Measurements from ENCODE around the gene SORBS2. TPM values are rescaled to one million over a fixed set of nuclear protein-coding genes. Genes with fewer than 3 reads are reported as not detected.

SORBS2 gene
- total RNA-seq, 1 donor, result under 0.01 TPM

DNA sequence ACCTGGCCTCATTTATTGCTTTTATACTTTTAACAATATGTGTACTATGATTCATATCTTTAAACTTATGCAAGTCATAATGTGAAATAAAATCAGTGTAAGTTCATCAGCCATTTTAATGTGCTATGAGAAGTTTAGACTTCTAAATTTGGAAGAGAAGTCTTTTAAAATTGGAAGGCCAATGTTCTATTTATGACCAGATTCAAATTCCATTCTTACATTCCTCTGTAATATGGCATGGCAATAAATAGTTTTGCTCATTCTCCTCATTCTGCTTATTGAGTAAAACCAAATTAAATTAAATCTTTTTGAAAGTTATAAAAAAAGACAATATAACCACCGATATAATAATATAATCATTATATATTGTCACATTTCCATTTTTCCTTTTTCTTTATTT is 126.2 kb downstream of the SORBS2 start:
- no peak for DNase-seq (ENCODE audit: low read depth in 2 of 3, low spot score in 2 of 3)

DNA sequence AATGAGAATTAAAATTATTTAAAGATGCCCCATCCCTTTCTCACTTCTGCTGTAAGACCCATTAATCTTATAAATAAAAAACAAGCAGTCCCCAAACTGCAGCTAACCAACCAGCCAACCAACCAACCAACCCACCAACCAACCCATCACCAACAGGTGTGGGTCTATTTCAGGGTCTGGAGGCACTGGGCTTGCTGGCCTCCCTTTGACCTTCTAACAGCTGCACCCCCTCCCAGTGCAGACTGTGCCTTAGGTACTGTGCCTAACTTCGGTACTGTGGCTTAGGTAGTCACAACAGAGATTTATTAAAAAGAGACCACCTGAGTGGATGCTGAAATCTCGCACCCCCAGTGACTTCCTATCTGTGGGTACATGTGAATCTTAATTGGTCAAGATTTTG is 128.1 kb downstream of the SORBS2 start:
- DNase-seq (ENCODE audit: low read depth in 2 of 3, low spot score in 2 of 3), result no peak

DNA sequence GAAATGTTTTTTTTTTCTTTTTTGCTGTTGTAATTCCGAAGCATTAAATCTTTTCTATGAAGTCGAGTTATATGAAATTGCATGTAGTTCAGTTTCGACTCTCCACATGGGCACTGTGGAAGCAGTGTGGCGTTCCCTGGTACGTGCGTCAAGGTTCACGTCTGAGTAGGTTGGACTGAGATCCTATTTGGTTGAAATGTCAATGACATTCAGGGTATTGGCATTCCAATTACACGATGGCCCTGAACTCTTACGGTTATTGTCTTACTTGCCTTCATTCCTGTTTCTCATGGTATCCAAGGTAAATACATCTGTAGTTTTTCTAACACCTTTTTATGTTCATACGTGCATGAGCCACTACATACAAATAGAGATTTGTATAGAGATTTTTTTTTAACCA is 128.8 kb downstream of the SORBS2 start:
- DNase-seq (ENCODE audit: low read depth in 2 of 3, low spot score in 2 of 3), result no peak

DNA sequence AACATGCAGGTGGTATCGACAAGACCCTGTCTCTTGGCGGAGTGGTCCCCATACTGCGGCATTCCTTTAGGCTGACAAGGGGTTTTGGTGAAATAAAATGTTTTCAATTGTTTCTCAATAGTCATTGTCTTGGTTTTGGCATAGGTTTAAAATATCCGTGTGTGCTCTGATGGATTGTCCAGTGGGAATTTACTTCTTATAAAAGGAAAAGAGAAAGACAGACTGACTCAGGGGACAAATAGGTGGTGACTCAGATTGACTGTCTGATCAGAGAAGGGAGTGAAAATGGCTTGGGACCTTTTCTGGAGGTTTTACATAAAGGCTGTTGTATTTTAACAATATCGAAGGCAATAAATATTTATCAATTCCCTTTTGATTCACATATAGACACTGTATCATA is 129.8 kb downstream of the SORBS2 start:
- no peak for DNase-seq (ENCODE audit: low read depth in 2 of 3, low spot score in 2 of 3)

DNA sequence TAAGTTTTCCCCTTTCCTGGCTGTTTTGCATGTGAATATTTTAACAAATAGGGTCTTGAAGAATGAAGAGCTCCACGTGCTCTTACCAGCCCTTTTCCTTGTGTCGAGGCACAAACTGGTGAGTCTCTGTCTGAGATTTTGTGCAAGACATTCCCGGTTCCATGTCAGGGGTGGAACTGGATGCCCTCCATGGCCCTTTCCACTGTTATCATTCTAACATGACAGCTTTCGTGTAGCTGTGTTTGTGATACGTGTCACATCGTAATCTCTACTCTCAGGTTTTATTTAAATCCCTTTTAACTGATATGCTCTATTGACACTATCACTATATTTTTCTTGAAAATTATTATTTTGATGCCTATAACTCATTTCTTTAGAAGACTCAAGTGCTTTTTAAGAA is 130.4 kb downstream of the SORBS2 start:
- no peak for DNase-seq (ENCODE audit: low read depth in 2 of 3, low spot score in 2 of 3)

DNA sequence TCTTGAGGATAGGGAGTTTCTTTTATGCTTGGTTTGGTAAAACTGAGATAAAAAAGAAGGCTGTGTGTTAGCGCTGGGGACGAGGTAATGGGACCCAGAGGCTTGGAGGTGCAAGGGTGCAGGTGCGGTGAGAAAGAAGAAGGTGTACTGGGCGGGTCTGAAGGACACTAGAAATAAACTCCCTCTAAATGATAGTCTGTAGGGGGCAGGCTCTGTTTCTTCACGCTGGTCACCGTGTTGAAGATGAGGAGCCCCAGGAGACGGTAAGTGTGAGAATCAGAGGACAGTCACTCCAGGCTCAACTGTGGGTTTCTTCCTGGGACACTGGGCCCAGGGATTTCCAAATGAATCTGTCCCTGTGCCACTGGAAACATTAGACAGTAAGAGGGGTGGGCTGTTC is 131.4 kb downstream of the SORBS2 start:
- DNase-seq (ENCODE audit: low read depth in 2 of 3, low spot score in 2 of 3), result no peak

DNA sequence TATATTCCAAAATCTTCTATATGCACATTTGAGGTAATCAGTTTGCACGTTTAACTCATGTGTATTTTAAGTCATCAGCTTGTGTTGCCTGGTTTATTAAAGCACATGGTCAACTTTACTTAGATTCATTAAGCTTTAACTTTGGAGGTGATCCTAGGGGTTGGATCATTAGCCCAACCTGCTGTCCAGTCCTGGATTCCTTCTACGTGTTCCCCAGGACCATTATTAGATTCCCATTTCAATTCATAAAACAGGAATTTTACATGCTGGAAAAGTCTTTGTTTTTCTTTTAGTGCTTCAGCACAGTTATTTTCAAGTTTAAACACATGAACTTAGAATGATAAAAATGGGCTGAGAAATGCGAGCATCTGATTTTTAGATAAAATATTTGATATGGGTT is 132.5 kb downstream of the SORBS2 start:
- no peak for DNase-seq (ENCODE audit: low read depth in 2 of 3, low spot score in 2 of 3)

DNA sequence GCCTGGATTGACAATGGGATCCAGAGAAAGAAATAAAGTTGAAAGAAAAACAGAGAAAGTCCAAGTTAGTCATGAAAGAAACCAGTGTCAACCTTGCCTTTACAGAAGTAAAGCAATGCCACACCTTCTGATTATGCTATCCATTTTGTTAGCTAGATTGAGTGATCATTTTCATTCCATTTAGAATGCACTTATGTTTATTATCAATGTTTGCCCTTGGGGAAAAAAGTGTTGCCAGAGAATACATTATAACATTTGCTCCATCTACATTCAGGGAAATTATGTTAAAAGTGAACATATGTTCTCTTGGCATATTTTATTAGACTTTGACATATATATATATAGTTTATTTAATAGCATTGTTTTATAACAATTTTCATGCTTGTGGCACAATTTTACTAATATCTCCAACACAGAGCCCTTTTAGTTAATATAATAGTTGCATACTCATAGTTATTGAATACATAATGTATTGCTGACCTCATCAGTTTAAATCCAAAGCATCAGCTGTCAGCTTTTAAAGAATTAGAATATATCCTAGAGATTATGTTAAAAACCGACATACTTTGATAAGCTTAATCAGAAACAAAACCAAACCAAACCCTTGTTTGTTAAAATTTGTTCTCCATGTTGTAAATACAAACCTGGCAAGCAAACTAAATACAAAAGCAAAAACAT is 134.2 kb downstream of the SORBS2 start:
- no peak for DNase-seq (ENCODE audit: low read depth in 2 of 3, low spot score in 2 of 3)

DNA sequence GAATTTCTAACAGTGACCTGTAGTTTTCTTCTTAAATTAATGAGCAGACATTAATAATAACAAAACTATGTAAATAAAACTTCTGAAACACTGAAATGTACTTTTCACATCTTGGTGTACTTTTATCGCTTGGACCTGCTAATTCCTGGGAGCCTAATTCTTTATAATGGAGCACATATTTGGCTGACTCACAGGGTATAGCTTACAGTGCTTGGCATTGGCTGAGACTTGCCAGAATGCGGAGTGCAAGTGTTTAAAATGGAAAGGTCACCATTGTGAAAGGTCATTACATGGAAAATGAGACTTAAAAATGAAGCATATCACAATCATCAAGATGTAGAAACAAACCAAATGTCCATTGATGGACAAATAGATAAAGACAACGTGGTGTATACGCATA is 139.4 kb downstream of the SORBS2 start:
- no peak for DNase-seq (ENCODE audit: low read depth in 2 of 3, low spot score in 2 of 3)

DNA sequence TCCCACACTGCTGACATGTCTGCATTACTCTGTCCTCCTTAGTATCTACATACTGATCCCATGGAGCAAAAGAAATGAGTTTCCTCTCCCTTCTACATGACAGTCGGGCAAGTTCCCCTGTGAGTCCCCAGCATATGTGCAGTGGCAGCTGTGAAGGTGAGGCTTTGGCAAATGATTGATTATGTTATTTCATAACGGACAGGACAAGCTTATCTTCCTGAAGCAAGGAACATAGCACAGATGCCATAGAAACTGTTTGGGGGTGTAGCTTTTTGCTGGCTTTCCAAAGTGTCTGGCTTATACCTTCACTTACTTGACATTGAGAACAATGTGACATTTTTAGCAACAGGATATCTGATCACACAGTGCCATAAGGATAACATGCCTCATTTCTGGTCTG is 139.8 kb downstream of the SORBS2 start:
- DNase-seq (ENCODE audit: low read depth in 2 of 3, low spot score in 2 of 3), result no peak

DNA sequence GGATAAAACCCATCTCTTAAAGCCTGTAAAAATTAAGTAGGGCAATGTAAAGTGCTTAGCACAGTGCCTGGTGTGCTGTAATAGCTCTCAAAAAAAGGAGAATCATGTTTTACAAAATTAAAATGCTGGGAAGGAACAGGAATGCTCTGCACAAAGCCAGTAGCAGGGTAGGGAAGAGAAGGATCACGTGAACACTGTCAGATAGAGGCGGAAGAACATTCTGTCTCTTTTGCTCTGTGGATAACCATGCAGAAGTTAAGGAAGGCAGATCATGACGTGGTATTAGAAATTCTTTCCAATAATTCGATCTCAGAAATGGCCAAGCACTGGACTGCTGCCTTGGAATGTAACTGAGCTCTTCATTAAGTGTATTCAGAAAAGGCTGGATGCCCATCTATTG is 140.5 kb downstream of the SORBS2 start:
- no peak for DNase-seq (ENCODE audit: low read depth in 2 of 3, low spot score in 2 of 3)

DNA sequence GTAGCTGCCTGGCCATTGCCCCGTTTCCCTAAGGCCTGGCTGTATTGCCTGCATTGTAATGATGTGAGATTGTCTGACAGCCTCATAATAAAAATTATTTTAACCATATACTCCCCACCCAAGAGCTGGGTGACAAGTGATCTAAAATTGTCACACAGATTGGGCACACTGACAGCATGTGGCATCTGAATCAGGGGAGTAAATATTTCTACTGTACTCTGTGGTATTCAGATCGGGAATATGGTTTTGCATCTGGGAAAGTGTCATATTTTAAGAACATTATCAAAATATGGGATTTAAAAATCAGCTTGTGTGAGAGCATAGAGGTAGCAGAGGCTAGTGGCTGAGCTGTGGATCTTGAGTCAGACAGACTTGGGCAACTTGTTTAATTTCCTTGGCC is 140.9 kb downstream of the SORBS2 start:
- no peak for DNase-seq (ENCODE audit: low read depth in 2 of 3, low spot score in 2 of 3)

DNA sequence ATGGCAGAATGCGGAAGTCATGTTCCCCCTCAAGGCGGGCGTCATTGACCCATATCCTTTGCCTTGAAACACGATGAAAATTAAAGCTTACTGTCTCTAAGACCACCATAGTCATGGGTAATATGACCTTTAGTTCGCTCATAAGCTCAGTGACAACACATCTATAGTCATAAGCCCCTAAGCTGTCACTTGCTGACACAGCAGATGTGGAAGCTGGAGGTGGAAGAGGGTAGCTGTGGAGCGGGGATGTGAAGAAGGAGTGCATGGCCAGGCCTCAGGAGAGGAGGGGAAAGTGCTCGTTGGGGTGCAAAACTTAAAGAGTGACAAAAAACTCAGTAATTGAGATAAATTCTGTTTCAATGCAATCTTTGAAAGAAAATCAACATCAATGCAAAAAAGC is 142.7 kb downstream of the SORBS2 start:
- no peak for DNase-seq (ENCODE audit: low read depth in 2 of 3, low spot score in 2 of 3)

DNA sequence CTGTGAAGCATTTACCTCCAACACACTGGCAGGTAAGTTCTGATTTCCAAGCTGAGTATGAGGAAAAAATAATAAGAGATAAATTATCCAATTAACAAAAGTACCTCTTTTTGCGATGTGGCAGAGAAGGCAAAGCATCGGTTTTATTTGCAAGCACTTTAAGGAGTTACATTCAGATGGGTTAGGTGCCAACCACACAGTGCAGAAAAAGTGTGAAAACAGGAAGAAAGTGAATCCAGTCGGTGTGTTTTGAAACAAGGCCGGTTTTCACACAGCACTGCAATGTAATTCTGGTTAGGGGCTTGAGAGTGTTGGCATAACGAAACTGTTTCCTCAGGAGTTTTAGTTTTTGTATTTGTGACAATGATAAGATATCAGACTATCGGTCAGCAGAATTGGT is 145.8 kb downstream of the SORBS2 start:
- DNase-seq (ENCODE audit: low read depth in 2 of 3, low spot score in 2 of 3), result no peak

DNA sequence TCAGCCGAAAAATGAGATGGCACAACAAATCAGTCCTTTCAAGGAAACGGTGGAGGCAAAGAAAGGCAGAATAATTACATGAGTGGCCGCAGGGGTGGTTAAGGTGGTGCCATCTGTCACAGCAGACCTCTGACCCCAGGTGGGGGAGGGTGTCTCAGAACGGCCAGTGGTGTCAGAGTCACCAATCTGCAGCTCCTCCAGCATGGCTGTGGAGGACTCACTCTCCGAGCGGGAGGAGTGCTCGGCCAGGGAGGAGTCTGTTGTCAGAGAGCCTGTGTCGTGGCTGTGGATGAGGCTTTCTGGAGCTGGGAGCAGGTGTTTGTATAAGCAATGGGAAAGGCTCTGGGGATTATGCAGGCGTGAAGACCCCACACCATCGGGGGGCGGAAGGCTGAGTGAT is 146.3 kb downstream of the SORBS2 start:
- DNase-seq (ENCODE audit: low read depth in 2 of 3, low spot score in 2 of 3), result no peak

DNA sequence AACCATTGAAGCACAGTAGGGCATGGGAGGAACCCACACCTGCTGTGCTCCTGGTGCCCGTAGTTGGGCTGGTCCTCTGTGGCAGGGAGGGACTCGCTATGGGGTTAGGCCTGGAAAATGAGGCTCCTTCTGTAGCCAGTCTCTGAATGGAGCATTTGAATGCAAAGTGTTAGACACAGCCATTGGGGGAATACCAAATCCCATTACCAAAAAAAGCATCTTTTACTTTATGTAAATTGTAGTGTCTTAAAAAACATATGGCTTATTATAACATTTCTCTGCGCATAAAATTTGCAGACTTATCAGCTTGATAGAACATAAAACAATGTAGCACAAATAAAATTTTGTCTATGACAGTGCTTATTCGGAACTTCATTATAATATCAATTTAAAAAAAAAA is 147.5 kb downstream of the SORBS2 start:
- DNase-seq (ENCODE audit: low read depth in 2 of 3, low spot score in 2 of 3), result no peak

DNA sequence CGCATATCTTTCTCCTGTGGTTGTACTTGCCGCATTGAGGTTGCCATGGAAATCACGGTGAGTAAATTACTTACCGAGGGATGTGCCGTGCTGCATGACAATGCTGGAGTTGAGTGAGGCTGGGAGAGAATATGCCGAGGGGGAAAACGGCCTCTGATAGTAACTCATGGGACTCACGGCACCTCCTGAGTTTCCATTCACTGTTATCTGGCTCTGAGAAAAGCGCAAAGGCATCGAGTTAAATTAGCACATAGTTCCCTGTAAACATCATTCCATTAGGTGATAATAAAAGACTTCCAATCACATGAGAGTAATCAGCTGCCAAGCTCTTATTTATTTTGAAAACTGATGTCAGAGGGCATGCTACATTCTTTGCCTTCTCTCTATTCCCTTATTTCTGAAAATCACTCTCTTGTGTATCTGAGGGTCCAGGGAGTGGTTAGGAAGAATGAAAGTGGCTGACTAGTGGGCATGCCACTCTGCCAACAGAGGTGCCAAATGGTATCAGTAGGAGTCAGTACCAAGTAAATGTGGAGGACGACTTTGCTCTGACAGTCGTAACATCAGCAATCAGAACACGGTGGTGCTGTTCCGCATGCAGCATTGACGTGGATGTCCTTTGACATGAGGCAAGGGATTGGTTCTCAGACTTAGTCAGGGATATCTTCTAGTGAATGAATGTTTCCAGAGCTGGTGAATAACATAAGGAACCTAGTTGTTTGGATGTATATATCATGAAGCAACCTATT is 149.8 kb downstream of the SORBS2 start:
- DNase-seq (ENCODE audit: low read depth in 2 of 3, low spot score in 2 of 3), result no peak

DNA sequence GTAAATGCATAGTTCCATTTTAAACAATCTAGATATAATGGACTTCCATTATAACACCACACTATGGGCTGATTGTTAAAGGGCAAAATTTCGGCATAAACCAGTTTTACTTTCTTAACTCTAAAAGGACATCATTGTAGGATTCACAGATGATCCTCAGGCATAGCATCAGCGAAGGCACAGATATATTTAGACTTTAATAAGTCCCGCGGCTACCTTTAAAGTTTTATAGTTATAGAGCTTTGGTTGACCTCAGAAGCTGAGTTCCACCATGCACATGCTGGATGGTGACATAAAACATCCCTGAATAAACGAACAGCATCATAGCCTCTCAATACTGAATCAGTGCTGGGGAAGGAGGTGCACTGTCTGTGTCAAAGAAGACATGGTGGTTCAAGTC is 151.7 kb downstream of the SORBS2 start:
- no peak for DNase-seq (ENCODE audit: low read depth in 2 of 3, low spot score in 2 of 3)

DNA sequence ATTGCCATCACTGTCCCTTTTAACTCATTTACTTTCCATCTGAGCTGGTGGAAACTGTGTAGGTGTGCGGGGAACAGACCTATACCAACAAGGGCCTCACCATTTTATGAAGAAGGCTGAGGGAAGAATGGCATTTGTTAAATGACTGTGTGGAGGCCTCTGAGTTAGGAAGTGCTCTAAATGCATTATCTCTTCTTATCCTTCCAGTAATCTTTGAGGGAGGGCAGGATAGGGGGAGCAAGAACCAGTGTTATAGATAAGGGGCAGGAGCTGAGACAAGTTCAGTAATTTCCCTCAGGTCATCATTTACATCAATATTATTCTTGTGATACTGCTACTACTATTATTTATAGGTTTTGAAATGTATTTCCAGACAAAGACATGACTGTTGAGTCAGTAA is 154.3 kb downstream of the SORBS2 start:
- DNase-seq (ENCODE audit: low read depth in 2 of 3, low spot score in 2 of 3), result no peak

DNA sequence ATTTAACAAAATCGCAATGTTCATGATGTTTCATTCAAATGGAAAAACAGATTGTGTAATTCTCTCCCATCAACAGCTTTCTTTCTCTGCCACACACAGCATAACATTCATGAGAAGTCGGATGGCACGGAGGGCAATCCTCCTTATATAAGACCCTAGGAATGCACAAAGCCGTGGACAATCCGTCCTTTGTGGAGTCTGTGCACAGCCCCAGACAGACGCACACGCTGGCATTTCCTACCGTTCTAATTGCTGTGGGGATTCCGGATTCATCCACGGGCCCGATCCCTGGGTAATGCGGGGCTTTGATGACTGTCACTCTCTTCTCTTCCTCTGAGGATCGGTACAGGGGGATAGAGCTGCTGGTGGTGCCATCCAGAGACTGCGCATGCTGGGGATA is 154.8 kb downstream of the SORBS2 start:
- DNase-seq (ENCODE audit: low read depth in 2 of 3, low spot score in 2 of 3), result no peak

DNA sequence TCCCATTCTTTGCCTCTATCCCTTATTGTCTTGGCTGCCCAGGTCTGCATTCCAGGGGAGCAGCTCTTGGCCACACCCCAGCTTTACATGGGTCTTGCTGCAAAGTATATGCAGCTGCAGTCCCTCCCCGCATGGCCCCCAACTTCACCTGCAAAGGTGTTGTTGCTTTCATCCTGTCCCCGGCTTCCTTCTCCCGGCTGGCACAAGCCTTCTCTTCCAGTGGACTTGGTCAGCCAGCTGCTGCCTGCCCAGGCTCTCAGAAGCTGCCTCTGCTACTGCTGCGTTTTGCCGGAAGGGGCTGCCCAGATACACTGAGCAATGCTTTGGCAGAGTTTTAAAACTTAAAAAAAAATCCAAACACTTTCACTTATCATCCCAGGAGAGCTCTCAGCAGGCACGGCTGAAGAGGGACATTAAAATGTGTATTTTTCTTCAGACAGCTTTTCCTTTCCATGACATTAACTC is 155.5 kb downstream of the SORBS2 start:
- no peak for DNase-seq (ENCODE audit: low read depth in 2 of 3, low spot score in 2 of 3)

DNA sequence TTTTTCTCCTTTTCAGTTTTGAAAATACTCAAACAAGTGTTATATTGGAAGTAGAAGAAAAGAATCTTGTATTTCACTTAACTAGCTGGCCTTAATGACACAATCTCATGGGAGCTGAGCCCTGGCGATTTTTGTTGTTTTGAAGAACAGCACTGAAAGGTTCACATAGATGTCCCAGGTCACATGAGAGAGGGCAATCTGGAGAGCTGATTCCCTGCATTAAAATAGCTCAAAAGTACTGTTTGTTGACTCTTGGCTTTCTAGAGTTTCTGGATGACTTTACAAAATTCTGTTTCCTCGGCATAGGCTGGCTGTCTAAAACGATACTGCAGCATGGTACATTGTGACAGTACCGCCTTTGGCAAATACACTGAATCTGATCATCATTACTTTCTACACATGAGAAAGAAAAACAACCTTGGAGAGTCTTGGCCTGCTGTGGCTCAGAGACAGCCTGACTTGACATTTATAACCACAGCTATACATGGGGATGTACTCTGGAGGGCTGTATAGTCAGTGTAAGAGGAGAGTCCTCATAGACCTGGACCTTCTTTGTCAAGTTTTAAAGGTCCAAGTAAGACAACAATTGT is 156.9 kb downstream of the SORBS2 start:
- no peak for DNase-seq (ENCODE audit: low read depth in 2 of 3, low spot score in 2 of 3)

Data from hematopoietic multipotent progenitor cell (in vitro differentiated cells).